Right ventricle myocardium superior (tissue), 1 donor: Measurements from ENCODE around the gene JDP2. TPM values are rescaled to one million over a fixed set of nuclear protein-coding genes. Genes with fewer than 3 reads are reported as not detected.
A peak's percentile ranks its signal among the peaks of the same experiment; 100 is the strongest.
"Not testable (repeated sequence)": the region's sequence is repeated elsewhere in the genome, so short reads cannot be mapped to it uniquely, and the experiment has no call there.

Experiments used
- ATAC-seq: fragments of 200-7000 bp; cut with Tn5 transposase; one replicate; pipeline ENCODE4 v1.9.1; 2020; ENCODE audit warnings: mild to moderate bottlenecking; ENCODE audit not compliant: poor library complexity
- DNase-seq: peaks from one replicate; pipeline ENCODE4 v3.0.0-alpha.2; 2020
- intact Hi-C: fragments of 100-400 bp; cut with DNase I; formaldehyde crosslinking; loops from one replicate; pipeline ENCODE4 v1.11.2; 2022
- total RNA-seq: library from RNA; stranded (reverse); fragmentation: NEBNext Ultra II Directional; extraction: Animal tissue kit (Norgen Biotek cat#: 25700); gene quantifications from one replicate; pipeline ENCODE4 v1.2.1, GENCODE V29; 2021
- donor health status: DM: no; HTN: yes; CAD: no; lungs with severe emphysema.

JDP2 gene
- total RNA-seq, 1 donor from 2014 or later = 22.1 TPM

- DNase-seq (no peak), ATAC-seq (no peak)
- intact Hi-C loops = no loop called here
Measured at GRCh38 chr14:75469164-75469563, 41.3 kb downstream of the JDP2 start.

DNA sequence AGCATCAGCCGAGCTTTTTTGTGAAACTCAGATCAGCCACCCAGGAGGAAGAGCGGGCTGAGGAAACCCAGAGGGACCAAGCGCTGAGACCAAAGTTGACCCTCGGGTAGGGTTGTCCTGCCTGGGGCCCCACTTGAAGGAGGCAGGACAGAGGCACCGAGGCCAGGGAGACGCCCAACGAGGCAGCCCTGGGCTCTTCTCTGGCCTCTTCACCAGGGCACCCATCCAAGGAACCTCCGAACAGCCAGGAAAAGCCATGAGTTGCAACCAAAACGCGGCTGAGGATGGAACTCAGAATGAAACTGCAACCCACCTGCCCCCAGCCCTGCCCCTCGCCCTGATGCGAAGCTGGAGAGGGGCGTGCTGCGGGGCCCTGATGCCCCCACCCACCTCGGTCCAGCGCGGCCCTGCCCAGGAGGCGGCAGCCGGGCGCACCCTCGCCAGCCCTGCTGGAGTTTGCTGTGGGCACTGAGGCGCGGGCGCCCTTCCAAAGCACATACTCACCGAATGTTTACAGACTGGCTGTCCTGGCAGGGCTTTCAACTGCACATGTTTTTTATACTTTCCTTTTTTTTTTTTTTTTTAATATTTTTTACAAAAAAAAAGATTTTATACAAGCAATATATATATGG lies 41.9 kb downstream of the JDP2 start:
- DNase-seq = no peak
- intact Hi-C loops = no loop called here
- ATAC-seq = peak; percentile 13

DNA sequence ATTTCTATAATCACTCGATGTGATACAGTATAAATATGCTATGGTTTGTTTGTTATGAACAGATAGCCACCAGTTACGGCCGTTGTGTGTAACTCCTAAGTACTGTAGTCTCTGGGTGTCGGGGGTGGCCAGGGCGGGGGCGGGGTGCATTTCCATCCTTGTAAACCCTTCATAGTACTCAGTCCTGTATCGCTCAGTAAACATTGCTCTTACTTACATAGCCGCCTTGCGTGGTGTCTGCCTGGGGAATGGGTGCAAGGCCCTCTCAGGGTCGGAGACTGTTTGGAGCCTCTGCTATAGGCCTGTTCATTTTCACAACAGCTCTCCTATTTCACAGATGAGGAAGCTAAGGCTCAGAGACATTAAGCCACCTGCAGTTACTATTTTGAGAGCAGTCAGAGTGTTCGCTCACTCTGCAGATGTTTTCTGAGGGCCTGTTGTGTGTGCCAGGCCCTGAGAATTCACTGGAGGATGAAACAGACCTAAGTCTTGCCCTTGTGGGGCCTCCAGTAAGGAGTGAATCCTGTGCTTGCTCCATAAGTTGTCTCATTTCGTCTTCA lies 42.5 kb downstream of the JDP2 start:
- DNase-seq (no peak), ATAC-seq (no peak)
- intact Hi-C loops = no loop called here

GRCh38 chr14:75471059-75471458 lies 43.2 kb downstream of the JDP2 start:
- intact Hi-C loops = no loop called here
- ATAC-seq (no peak), DNase-seq (no peak)

DNA sequence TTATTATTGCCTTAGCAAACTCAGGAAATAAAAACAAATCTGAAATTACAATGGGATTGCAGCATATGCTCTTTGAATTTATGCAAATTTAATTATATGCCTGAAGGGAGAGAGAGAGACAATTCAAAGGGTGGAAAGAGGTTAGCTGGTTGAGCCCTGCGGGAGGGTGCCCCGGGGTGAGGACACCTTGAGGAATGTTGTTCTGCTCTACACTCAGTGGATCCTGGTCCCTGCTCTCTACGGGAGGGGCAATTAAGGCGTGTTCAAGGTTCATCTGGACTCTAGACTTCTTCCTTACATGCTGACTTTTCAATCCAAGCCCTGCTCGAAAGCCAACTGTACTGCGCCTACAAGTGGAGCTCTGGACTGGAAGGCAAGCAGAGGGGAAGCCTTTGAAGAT lies 46.3 kb downstream of the JDP2 start:
- ATAC-seq, DNase-seq, intact Hi-C loops: not testable (repeated sequence)

GRCh38 chr14:75476274-75476995 lies 48.6 kb downstream of the JDP2 start:
- intact Hi-C loops = no loop called here
- no peak for DNase-seq
- ATAC-seq = peak; percentile 66

DNA sequence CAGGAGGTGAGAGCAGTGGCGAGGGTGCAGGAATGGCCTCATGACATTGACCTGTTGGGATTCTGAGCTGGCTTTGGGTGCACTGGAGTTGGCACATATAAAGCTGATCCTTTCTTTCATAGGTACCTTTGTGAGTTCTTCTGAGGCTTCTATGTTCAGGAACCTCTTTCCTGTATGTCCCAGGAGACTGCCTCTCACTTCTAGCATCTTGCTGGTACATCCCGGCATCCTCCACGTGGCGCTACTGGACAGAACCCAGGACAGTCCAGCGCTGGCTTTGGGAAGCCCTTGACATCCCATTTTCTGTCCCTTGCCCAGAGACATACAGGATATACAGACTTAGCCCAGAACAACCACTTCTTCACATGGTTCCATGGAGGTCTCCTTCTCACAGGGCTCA lies 50.1 kb downstream of the JDP2 start:
- no peak for ATAC-seq
- no peak for DNase-seq
- intact Hi-C loops = no loop called here

DNA sequence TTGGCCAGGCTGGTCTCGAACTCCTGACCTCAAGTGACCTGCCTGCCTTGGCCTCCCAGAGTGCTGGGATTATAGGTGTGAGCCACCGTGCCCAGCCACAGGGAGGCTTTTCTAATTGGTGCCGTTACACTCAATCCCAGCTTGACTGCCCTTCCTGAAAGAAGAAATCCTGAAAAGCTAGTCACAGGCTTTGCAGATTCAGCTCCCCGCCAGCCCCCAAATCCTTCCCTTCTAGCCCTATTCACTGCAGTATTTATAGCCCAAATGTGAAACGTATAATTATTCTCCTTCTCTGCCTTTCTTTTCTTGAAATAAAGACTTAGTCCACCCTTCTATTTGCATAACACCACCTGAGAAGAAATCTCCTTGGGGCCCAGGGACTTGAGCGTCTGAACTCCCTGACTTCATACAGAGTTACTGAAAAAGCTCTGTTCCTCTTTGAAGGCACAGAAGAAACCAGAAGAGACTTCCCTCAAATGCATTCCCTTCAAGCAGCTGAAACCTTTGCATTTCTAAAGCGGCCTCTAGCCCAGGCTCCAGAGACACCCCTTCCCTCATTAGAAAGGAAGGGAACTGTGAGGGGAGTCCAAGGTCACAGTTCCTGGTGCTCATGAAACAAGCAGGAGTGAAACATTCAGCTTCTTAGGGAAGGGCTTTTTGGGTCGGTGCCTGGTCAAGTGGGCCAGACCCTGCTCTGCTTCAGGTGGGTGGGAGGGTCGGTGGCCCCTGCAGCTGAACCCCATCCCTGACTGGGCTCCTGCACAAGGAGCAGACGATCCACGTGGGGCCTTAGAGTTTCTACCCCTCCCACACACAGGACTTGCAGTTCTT lies 52.2 kb downstream of the JDP2 start:
- ATAC-seq = no peak
- DNase-seq = no peak
- intact Hi-C loops = no loop called here

DNA sequence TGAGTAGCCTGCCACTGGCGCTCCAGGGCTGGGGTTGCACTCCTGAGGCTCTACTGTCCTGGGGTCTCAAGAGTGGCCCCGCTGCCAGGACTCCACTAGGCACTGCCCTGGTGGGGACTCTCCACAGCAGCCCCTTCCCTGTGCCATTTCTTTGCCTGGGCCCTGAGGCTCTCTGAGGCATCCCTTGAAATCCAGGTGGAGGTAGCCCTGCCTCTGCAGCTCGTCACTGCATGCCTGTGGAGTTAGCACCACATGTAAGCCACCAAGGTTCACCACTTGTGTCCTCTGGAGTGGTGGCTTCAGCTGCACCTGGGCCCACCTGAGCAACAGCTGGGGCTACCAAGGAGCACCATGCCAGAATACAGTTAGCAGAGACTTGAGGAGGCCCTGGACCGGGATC lies 54.5 kb downstream of the JDP2 start:
- intact Hi-C loops = no loop called here
- no peak for DNase-seq
- ATAC-seq = no peak

- DNase-seq (no peak), ATAC-seq (no peak)
- intact Hi-C loops = loop anchor here (5.0 kb wide), 1 partner anchor 358 kb away; the partner anchor contains the start of gene NEK9
Measured at GRCh38 chr14:75484711-75485429, 57.0 kb downstream of the JDP2 start.

GRCh38 chr14:75486318-75486717 lies 58.5 kb downstream of the JDP2 start:
- intact Hi-C loops = loop anchor here (5.0 kb wide), 1 partner anchor 359 kb away; the partner anchor contains the start of gene NEK9
- no peak for DNase-seq
- ATAC-seq = no peak

DNA sequence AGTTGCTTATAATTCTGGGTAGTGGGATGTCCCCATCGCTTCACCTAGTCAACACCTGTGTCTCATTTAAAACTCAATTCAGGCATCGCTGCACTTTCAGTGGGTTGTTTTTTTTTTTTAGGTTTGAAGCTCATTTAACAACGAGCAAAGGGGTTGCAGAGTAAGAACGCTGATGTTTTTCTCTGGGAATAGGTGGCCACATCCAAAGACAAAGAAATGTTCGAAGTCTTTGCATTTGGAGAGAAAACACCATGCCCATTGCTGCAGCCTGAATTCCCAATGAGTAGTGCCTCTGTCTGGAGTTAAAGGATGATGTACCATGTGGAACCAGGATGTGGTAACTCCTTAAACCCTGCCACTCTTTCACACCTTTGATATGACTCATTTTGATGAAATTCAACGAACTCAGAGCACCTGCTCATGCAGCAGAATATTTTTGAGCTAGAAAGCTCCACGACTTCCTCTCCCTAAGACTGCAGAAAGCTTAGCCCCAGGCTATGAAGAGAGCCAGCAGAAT lies 59.4 kb downstream of the JDP2 start:
- intact Hi-C loops = loop anchor here (5.0 kb wide), 1 partner anchor 360 kb away; the partner anchor contains the start of gene NEK9
- ATAC-seq = no peak
- DNase-seq = no peak

- intact Hi-C loops = loop anchor here (2.0 to 5.0 kb wide), 2 partner anchors 179 to 362 kb away; partner anchors contain the start of gene NEK9
- ATAC-seq (no peak), DNase-seq (no peak)
Measured at GRCh38 chr14:75489480-75489837, 61.6 kb downstream of the JDP2 start.

DNA sequence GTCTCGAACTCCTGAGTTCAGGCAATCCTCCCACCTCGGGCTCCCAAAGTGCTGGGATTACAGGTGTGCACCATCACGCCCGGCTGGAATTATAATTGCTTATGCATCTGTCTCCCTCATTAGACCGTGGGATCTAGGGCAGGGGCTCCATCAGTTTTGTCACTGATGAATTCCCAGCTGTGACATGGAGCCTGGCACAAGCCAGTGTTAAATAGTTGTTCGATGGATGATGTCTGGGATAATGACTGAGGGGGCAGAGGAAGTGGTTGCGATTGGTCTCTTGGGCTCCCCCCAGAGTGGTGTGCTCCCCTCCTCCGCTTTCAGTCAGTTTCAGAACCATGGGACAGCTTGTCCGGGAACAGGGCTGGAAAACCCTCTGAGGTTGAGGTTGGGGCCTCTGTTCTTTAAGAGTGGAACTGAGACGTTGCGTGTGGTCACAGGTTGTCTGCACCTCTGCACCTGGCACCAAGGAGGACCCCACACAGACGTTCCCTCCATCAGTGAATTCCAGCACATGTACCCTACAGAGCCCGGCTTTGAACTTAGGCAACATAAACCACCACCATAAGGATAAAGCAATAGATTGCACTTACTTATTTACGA lies 63.7 kb downstream of the JDP2 start:
- ATAC-seq = no peak
- intact Hi-C loops = no loop called here

DNA sequence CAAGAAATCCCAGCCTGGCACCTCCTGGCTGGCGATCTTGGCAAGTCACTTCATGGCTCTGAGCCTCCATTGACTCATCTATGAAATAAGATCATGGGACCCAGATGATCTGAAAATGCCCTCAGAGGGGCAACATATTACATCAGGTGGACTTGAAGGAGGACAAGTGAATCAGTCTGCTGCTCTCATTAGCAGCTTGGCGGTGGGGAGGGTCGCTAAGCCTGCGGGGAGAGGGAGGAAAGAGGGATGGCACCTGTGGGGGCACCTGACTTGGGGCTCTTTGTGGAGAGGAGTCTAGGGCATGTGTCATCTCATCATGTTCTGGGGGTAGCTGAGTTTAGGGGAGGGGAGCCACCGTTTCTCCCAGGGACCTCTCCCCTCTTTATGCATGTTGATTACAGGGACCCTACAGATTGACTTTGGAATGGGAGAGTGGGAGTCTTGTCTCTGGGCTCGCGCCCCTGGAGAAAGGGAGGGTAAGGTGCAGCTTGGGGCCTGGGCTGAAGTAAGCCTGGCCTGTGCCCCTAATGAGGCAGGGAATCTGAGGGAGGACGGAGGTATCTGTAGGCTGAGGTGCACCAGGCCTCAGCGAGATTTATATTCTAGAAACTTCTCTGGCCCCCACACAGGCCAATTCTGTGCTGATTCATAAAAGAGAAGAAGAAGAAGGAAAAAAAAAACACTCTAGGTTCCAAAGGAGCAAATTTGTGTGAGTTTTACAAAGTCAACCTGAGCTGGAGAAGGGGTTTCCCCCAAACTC lies 65.2 kb downstream of the JDP2 start:
- intact Hi-C loops = no loop called here
- ATAC-seq = no peak

More for the DNA sequence above, 63.7 kb downstream of the JDP2 start:
- DNase-seq = no peak

GRCh38 chr14:75493592-75494087 lies 65.8 kb downstream of the JDP2 start:
- ATAC-seq (no peak), DNase-seq (no peak)
- intact Hi-C loops = no loop called here

More for the DNA sequence above, 65.2 kb downstream of the JDP2 start:
- no peak for DNase-seq

- ATAC-seq = no peak
- intact Hi-C loops = no loop called here
- no peak for DNase-seq
Measured at GRCh38 chr14:75494896-75495295, 67.1 kb downstream of the JDP2 start.
